K562 treated with DMSO at 1 percent for 4 hours (cell line): ENCODE measurements around the gene SNX12. TPM values are rescaled to one million over a fixed set of nuclear protein-coding genes. Genes with fewer than 3 reads are reported as not detected.

Source experiments
- total RNA-seq: library from RNA; unstranded; fragments of 300-600 nt; gene quantifications from 2 replicates; pipeline ENCODE4 v1.2.3, GENCODE V29; 2022; ENCODE audit not compliant: insufficient read depth

Gene SNX12
- 27.2 and 28.0 TPM in 2 replicates for total RNA-seq

GRCh38 chrX:71068044-71068918, at the start of gene SNX12:
Gene SNX12 (minus strand): TSS chrX:71068334. CDS start chrX:71068306, 28 bp downstream.

DNA sequence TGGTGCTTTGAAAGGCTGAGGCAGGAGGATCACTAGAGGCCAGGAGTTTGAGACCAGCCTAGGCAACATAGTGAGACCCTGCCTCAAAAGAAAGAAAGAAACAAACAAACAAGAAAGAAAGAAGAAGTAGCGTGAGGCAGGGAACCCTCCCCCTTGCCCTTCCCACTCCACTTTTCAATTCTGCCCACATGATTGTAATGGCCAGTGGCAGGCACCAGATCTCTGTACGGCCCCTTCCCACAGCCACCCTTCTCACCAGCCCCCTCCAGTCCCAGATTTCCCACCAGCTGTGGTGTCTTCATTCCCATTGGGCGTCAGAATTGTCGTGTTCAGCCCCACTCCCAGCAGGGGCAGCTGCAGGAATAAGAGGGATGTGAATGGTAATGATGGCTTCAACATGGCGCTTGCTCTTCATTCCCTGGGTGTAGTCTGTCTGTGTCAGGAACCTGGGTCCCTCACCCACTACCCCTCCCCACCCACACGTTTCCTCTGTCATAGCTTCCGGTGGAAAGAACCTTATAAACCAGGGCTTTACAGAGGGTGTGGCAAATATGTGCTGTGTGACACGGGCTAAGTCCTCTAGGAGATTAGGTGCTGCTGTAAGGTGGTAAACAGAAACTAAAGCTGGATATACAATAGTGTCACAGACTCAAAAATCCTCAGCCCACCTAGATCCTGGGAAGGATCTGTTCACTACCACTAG, 43.2 kb upstream of the SNX12 start, which contains the start of gene IL2RG:
Gene IL2RG (minus strand): TSS at position 437 of the 703 bp plus-strand sequence. CDS start 38 bp downstream, at position 399.

GRCh38 chrX:71106427-71106826, 38.3 kb upstream of the SNX12 start, which contains the start of gene CXorf65:
Gene CXorf65 (minus strand): TSS chrX:71106740. CDS start chrX:71106556, 184 bp downstream.

DNA sequence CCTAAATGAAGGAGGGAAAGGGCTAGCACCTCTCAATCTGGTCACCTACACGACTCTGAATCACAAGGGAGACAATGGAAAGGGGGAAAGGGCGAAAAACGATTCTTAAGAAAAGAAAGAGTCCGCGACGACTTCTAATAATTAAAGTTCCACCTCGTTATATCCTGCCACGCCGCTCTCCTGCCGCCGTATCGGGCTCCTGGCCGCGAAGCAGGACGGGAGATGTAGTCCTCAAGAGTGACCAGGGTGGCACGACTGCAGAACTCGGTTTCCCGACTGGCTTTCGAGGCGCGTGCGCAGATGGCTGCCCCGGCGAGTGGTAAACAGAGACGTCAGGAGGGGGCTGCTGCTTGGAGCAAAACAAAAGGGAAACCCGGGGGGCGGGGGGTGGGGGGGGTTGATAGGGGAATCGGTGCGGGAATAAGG, 27.4 kb upstream of the SNX12 start, which contains the start of gene FOXO4:
Gene FOXO4 (plus strand): TSS at position 297 of the 426 bp plus-strand sequence. CDS start 678 bp downstream, outside the sequence.

Other genes with a start within 250 kb of the SNX12 start
- gene TEX11, start 159.6 kb downstream of the SNX12 start, total RNA-seq = 0.39 and 1.2 TPM in 2 replicates
- gene SLC7A3, start 137.2 kb downstream of the SNX12 start, total RNA-seq = not detected in 2 replicates
- 14.3 and 18.2 TPM in 2 replicates for gene FOXO4, start 27.5 kb upstream of the SNX12 start, total RNA-seq
- not detected in 2 replicates for gene CXorf65, start 38.4 kb upstream of the SNX12 start, total RNA-seq
- gene IL2RG, start 43.2 kb upstream of the SNX12 start, total RNA-seq = 10.7 and 19.0 TPM in 2 replicates
- 37.0 and 37.2 TPM in 2 replicates for gene MED12, start 50.3 kb upstream of the SNX12 start, total RNA-seq
- 1.6 and 1.8 TPM in 2 replicates for gene NLGN3, start 76.5 kb upstream of the SNX12 start, total RNA-seq
- gene GJB1, start 154.9 kb upstream of the SNX12 start, total RNA-seq = not detected in 2 replicates
- 20.5 and 24.1 TPM in 2 replicates for gene ZMYM3, start 185.8 kb upstream of the SNX12 start, total RNA-seq
- gene NONO, start 215.3 kb upstream of the SNX12 start, total RNA-seq = 317 and 347 TPM in 2 replicates
- 1.6 TPM in 2 replicates for gene ITGB1BP2, start 233.4 kb upstream of the SNX12 start, total RNA-seq